IMR-90 (cell line): ENCODE results near the gene ABHD17B. TPM values are rescaled to one million over a fixed set of nuclear protein-coding genes. Genes with fewer than 3 reads are reported as not detected.

Source experiments
- ATAC-seq: fragments of 200-7000 bp; cut with Tn5 transposase; 2 replicates; pipeline ENCODE4 v1.9.1; 2020; ENCODE audit warnings: low read depth, mild to moderate bottlenecking, moderate library complexity
- BruUV-seq: library from RNA; stranded (reverse); fragments of 400-500 nt; replicated peaks from 2 replicates; lab custom pipeline; 2021; lab: Mats Ljungman, UMichigan
- CTCF ChIA-PET: fragments of 300-600 bp; formaldehyde crosslinking; extraction: SDS; loops from one replicate; lab custom pipeline; 2021; ENCODE audit warnings: antibody characterized with exemption; lab: Yijun Ruan, JAX
- POLR2A ChIA-PET: fragments of 300-600 bp; sonication (Branson Sonifier 250); formaldehyde crosslinking; loops from one replicate; lab custom pipeline; 2022; ENCODE audit warnings: antibody characterized with exemption; ENCODE audit not compliant: unreplicated experiment; lab: Charles Lee
- DNase-seq: peaks from one replicate; pipeline ENCODE4 v3.0.0; 2013
- H2AFZ ChIP-seq: replicated peaks from 2 replicates; pipeline ENCODE3; 2013; ENCODE audit warnings: low read length, mild to moderate bottlenecking; ENCODE audit not compliant: poor library complexity
- H2AK5ac ChIP-seq: 2 replicates; pipeline ENCODE4 v1.6.1; 2013; ENCODE audit warnings: low read depth, low read length, inconsistent platforms
- H2AK9ac ChIP-seq: replicated peaks from 2 replicates; pipeline ENCODE3; 2013; ENCODE audit warnings: mild to moderate bottlenecking, low read depth, low read length, moderate library complexity; ENCODE audit not compliant: poor library complexity
- H2BK120ac ChIP-seq: 2 replicates; pipeline ENCODE4 v1.6.1; 2013; ENCODE audit warnings: low read depth, low read length, inconsistent platforms
- H2BK15ac ChIP-seq: 3 replicates; pipeline ENCODE4 v1.6.1; 2013; ENCODE audit warnings: low read depth, low read length, inconsistent platforms
- H2BK20ac ChIP-seq: 2 replicates; pipeline ENCODE4 v1.6.1; 2013; ENCODE audit warnings: low read depth, mild to moderate bottlenecking, inconsistent platforms, low read length, moderate library complexity
- H2BK5ac ChIP-seq: 2 replicates; pipeline ENCODE4 v1.6.1; 2013; ENCODE audit warnings: mild to moderate bottlenecking, low read depth, low read length, inconsistent platforms; ENCODE audit not compliant: poor library complexity, severe bottlenecking
- H3K14ac ChIP-seq: replicated peaks from 2 replicates; pipeline ENCODE4 v1.6.1; 2013; ENCODE audit warnings: low read depth, low read length, inconsistent platforms
- H3K18ac ChIP-seq: 2 replicates; pipeline ENCODE4 v1.6.1; 2013; ENCODE audit warnings: low read depth, low read length, control low read depth
- H3K23ac ChIP-seq: 2 replicates; pipeline ENCODE4 v1.6.1; 2013; ENCODE audit warnings: low read depth, low read length, inconsistent platforms
- H3K27ac ChIP-seq: 2 replicates; pipeline ENCODE4 v1.5.1; 2013; ENCODE audit warnings: mild to moderate bottlenecking, control low read depth, low read length; ENCODE audit not compliant: insufficient read depth
- H3K27me3 ChIP-seq: 2 replicates; pipeline ENCODE4 v1.6.1; 2013; ENCODE audit warnings: low read length; ENCODE audit not compliant: control insufficient read depth, insufficient read depth
- H3K36me3 ChIP-seq: 2 replicates; pipeline ENCODE4 v1.6.1; 2013; ENCODE audit warnings: low read length, mixed read lengths; ENCODE audit not compliant: control insufficient read depth, insufficient read depth
- H3K4ac ChIP-seq: 2 replicates; pipeline ENCODE4 v1.6.1; 2013; ENCODE audit warnings: low read depth, low read length, inconsistent platforms
- H3K4me1 ChIP-seq: 2 replicates; pipeline ENCODE4 v1.6.1; 2013; ENCODE audit warnings: low read length, mixed read lengths; ENCODE audit not compliant: control insufficient read depth, insufficient read depth
- H3K4me2 ChIP-seq: 2 replicates; pipeline ENCODE4 v1.6.1; 2013; ENCODE audit warnings: low read depth, mild to moderate bottlenecking, control low read depth, low read length, moderate library complexity
- H3K4me3 ChIP-seq: 2 replicates; pipeline ENCODE4 v1.5.1; 2013; ENCODE audit warnings: low read depth, mild to moderate bottlenecking, control low read depth, low read length, moderate library complexity; ENCODE audit not compliant: insufficient read depth
- H3K56ac ChIP-seq: 2 replicates; pipeline ENCODE4 v1.6.1; 2013; ENCODE audit warnings: low read length, inconsistent platforms; ENCODE audit not compliant: insufficient read depth; ENCODE audit errors: extremely low read depth
- H3K79me1 ChIP-seq, 2 experiments: 2 replicates each; pipeline ENCODE4 v1.6.1; 2013; ENCODE audit warnings: low read length in 2 of 2, inconsistent platforms in 1 of 2, low read depth in 1 of 2
- H3K9ac ChIP-seq: 2 replicates; pipeline ENCODE4 v1.6.1; 2013; ENCODE audit warnings: low read depth, low read length, control low read depth
- H3K9me1 ChIP-seq: 2 replicates; pipeline ENCODE4 v1.6.1; 2013; ENCODE audit warnings: low read length, inconsistent platforms; ENCODE audit not compliant: insufficient read depth
- H3K9me3 ChIP-seq: 2 replicates; pipeline ENCODE4 v1.6.1; 2013; ENCODE audit warnings: low read length; ENCODE audit not compliant: control insufficient read depth, insufficient read depth
- H4K20me1 ChIP-seq: 2 replicates; pipeline ENCODE4 v1.6.1; 2013; ENCODE audit warnings: low read length, inconsistent platforms; ENCODE audit not compliant: insufficient read depth
- H4K5ac ChIP-seq: 2 replicates; pipeline ENCODE4 v1.6.1; 2013; ENCODE audit warnings: mild to moderate bottlenecking, low read depth, low read length, control low read depth
- H4K8ac ChIP-seq, 2 experiments: 2 replicates each; pipeline ENCODE4 v1.6.1; 2013; ENCODE audit warnings: low read depth in 2 of 2, low read length in 2 of 2, control low read depth in 1 of 2, inconsistent platforms in 1 of 2
- H4K91ac ChIP-seq: 2 replicates; pipeline ENCODE4 v1.6.1; 2013; ENCODE audit warnings: low read depth, low read length, inconsistent platforms; ENCODE audit not compliant: insufficient read depth
- BHLHE40 ChIP-seq: fragments of 150-350 bp; IDR thresholded peaks from 2 replicates; pipeline ENCODE4 v1.6.1; 2016; ENCODE audit warnings: mild to moderate bottlenecking, low read depth, low read length
- CEBPB ChIP-seq: IDR thresholded peaks from 2 replicates; pipeline ENCODE4 v1.6.1; 2012; ENCODE audit warnings: low read depth, low read length, improper control_type of control experiment
- CHD1 ChIP-seq: IDR thresholded peaks from 2 replicates; pipeline ENCODE4 v1.6.1; 2012; ENCODE audit warnings: low read depth, low read length, improper control_type of control experiment
- FOS ChIP-seq: fragments of 150-350 bp; IDR thresholded peaks from 2 replicates; pipeline ENCODE4 v1.6.1; 2016; ENCODE audit warnings: low read depth, low read length
- MAFK ChIP-seq: IDR thresholded peaks from 2 replicates; pipeline ENCODE4 v1.6.1; 2012; ENCODE audit warnings: low read depth, low read length, improper control_type of control experiment
- MAZ ChIP-seq: IDR thresholded peaks from 2 replicates; pipeline ENCODE4 v1.6.1; 2012; ENCODE audit warnings: low read depth, mild to moderate bottlenecking, low read length, improper control_type of control experiment, moderate library complexity, borderline replicate concordance
- MXI1 ChIP-seq: IDR thresholded peaks from 2 replicates; pipeline ENCODE4 v1.6.1; 2012; ENCODE audit warnings: low read depth, mild to moderate bottlenecking, low read length, moderate library complexity, borderline replicate concordance
- NFE2L2 ChIP-seq: fragments of 150-350 bp; IDR thresholded peaks from 2 replicates; pipeline ENCODE4 v1.6.1; 2016; ENCODE audit warnings: low read depth, mild to moderate bottlenecking, low read length
- POLR2A ChIP-seq: IDR thresholded peaks from 2 replicates; pipeline ENCODE4 v1.6.1; 2012; ENCODE audit warnings: mild to moderate bottlenecking, low read depth, low read length
- RAD21 ChIP-seq: IDR thresholded peaks from 2 replicates; pipeline ENCODE4 v1.6.1; 2012; ENCODE audit warnings: low read length, improper control_type of control experiment
- RCOR1 ChIP-seq: IDR thresholded peaks from 2 replicates; pipeline ENCODE4 v1.6.1; 2012; ENCODE audit warnings: mild to moderate bottlenecking, low read length, improper control_type of control experiment; ENCODE audit not compliant: insufficient replicate concordance
- SMC3 ChIP-seq: fragments of 150-350 bp; IDR thresholded peaks from 2 replicates; pipeline ENCODE4 v1.6.1; 2016; ENCODE audit warnings: low read depth, mild to moderate bottlenecking, antibody characterized with exemption, low read length, moderate library complexity
- dilution Hi-C: fragments of 300-500 bp; cut with HindIII; formaldehyde crosslinking; loops from one replicate; pipeline ENCODE4 v1.14.3; 2018; ENCODE audit warnings: low sequenced_read_pairs; ENCODE audit not compliant: unreplicated experiment
- in situ Hi-C: fragments of 300-500 bp; cut with MboI; formaldehyde crosslinking; loops from 3 replicates; pipeline ENCODE4 v1.14.3; 2019; ENCODE audit warnings: low sequenced_read_pairs, inconsistent platforms, mixed read lengths
- intact Hi-C: fragments of 100-400 bp; cut with micrococcal nuclease; formaldehyde crosslinking; loops from 2 replicates; pipeline ENCODE4 v1.10.0; 2022
- polyA plus RNA-seq, 3 experiments: library from polyadenylated mRNA; depleted of rRNA; stranded (reverse); fragments of >200 nt; gene quantifications; 2 replicates each; pipeline ENCODE4 v1.2.3, GENCODE V29; 2012; ENCODE audit warnings: low replicate concordance in 1 of 3
- total RNA-seq: library from RNA; depleted of rRNA; stranded (reverse); fragments of >200 nt; gene quantifications from 2 replicates; pipeline ENCODE4 v1.2.3, GENCODE V29; 2012
- TF ChIP-seq, protein P1 (sequence below): conservative IDR thresholded peaks from 2 replicates; pipeline ENCODE4 v1.5.1; 2012; ENCODE audit warnings: mild to moderate bottlenecking, low read depth, low read length, improper control_type of control experiment
- TF ChIP-seq, protein P2 (sequence below): fragments of 150-350 bp; IDR thresholded peaks from 2 replicates; pipeline ENCODE4 v1.6.1; 2016; ENCODE audit warnings: low read depth, mild to moderate bottlenecking, low read length, moderate library complexity, borderline replicate concordance

The ABHD17B gene
- total and polyA plus RNA-seq, 2 of the 4 experiments (the other 2 are of a cell fraction): 7.5 to 16.8 TPM

DNA sequence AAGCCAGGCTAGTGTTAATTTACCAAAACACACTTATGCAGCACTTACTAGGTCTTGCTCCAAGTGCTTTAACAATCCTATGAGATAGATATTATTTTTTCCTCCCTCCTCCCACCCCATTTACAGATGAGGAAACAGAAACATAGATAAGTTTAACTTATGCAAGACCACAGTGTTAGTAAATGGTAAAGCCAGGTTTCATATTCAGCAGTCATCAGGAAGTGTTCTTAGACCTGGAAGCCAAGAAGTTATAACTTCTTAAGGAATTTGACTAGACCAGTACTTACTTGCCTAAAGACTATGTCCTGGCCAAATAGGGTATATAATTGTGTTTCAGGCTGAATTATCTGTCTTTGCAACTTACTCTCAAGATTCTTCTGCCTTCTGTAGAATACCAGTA, 15.9 kb downstream of the ABHD17B start:
- H3K27me3 ChIP-seq: no peaks in the 10 kb centered on the region
- intact Hi-C loops (no loop called here), dilution Hi-C loops (no loop called here), in situ Hi-C loops (no loop called here)
- H2AK5ac ChIP-seq: no peak overlapping the region
- POLR2A ChIA-PET: no interaction called here
- H3K9me3 ChIP-seq: no peaks in the 10 kb centered on the region
- no peaks in the 10 kb centered on the region; the same call in none of the 2 replicates for H3K4me1 ChIP-seq
- H3K4me2 ChIP-seq: no peak overlapping the region; the same call in 1 of the 2 replicates
- no peak overlapping the region for H4K91ac ChIP-seq
- no peak overlapping the region for H4K5ac ChIP-seq
- no peak overlapping the region for H2BK120ac ChIP-seq
- no peak overlapping the region for H3K23ac ChIP-seq
- H3K79me1 ChIP-seq: peaks cover 11 to 48% of the 10 kb centered on the region in 2 experiments
- CTCF ChIA-PET: no interaction called here
- no peaks in the 10 kb centered on the region for H3K36me3 ChIP-seq
- H3K27ac ChIP-seq: no peak overlapping the region
- peak; percentile 50 for DNase-seq
- no peak overlapping the region for H2AFZ ChIP-seq
- H2BK5ac ChIP-seq: no peak overlapping the region
- no peak overlapping the region for H2AK9ac ChIP-seq
- H4K20me1 ChIP-seq: peaks cover 6% of the 10 kb centered on the region
- H3K14ac ChIP-seq: no peak overlapping the region
- H3K56ac ChIP-seq: no peak overlapping the region
- no peak overlapping the region for H3K18ac ChIP-seq
- H2BK15ac ChIP-seq: no peak overlapping the region
- H2BK20ac ChIP-seq: no peak overlapping the region
- no peaks in the 10 kb centered on the region for H3K9me1 ChIP-seq
- H3K4me3 ChIP-seq: no peak overlapping the region
- peak; percentile 53 for ATAC-seq
- BruUV-seq: no TSS peak
- H3K9ac ChIP-seq: no peak overlapping the region
- H4K8ac ChIP-seq: no peak overlapping the region
- TF ChIP-seq CHD1 (no peak), MAFK (no peak), NFE2L2 (no peak), MXI1 (no peak), BHLHE40 (no peak), RCOR1 (no peak), MAZ (no peak), SMC3 (no peak), RAD21 (no peak), CEBPB (no peak), POLR2A (no peak), FOS (no peak)
- TF ChIP-seq, protein P1, sequence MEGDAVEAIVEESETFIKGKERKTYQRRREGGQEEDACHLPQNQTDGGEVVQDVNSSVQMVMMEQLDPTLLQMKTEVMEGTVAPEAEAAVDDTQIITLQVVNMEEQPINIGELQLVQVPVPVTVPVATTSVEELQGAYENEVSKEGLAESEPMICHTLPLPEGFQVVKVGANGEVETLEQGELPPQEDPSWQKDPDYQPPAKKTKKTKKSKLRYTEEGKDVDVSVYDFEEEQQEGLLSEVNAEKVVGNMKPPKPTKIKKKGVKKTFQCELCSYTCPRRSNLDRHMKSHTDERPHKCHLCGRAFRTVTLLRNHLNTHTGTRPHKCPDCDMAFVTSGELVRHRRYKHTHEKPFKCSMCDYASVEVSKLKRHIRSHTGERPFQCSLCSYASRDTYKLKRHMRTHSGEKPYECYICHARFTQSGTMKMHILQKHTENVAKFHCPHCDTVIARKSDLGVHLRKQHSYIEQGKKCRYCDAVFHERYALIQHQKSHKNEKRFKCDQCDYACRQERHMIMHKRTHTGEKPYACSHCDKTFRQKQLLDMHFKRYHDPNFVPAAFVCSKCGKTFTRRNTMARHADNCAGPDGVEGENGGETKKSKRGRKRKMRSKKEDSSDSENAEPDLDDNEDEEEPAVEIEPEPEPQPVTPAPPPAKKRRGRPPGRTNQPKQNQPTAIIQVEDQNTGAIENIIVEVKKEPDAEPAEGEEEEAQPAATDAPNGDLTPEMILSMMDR: no peak
- TF ChIP-seq, protein P2, sequence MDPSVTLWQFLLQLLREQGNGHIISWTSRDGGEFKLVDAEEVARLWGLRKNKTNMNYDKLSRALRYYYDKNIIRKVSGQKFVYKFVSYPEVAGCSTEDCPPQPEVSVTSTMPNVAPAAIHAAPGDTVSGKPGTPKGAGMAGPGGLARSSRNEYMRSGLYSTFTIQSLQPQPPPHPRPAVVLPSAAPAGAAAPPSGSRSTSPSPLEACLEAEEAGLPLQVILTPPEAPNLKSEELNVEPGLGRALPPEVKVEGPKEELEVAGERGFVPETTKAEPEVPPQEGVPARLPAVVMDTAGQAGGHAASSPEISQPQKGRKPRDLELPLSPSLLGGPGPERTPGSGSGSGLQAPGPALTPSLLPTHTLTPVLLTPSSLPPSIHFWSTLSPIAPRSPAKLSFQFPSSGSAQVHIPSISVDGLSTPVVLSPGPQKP: no peak
- no peak overlapping the region for H3K4ac ChIP-seq
